BLaER1 treated with 17β-estradiol and CSF1 and Interleukin-3, amounts not matched to agents 10 nM and 100 nM (cell line): ENCODE measurements around the gene NCOA7.
A peak's percentile ranks its signal among the peaks of the same experiment; 100 is the strongest.

Source experiments
- H3K27ac ChIP-seq, 11 experiments: shearing (Covaris generic); formaldehyde crosslinking; 2 replicates each; pipeline ENCODE4 v1.8.1; 2022
- H3K27me3 ChIP-seq, 11 experiments: shearing (Covaris generic); formaldehyde crosslinking; 2 replicates each; pipeline ENCODE4 v1.8.1; 2022
- H3K36me3 ChIP-seq, 11 experiments: shearing (Covaris generic); formaldehyde crosslinking; 2 replicates each; pipeline ENCODE4 v1.8.1; 2022
- H3K4me1 ChIP-seq, 10 experiments: shearing (Covaris generic); formaldehyde crosslinking; 2 replicates each; pipeline ENCODE4 v1.8.1; 2022
- H3K4me2 ChIP-seq, 11 experiments: shearing (Covaris generic); formaldehyde crosslinking; 2 replicates each; pipeline ENCODE4 v1.8.1; 2022
- H3K4me3 ChIP-seq, 10 experiments: shearing (Covaris generic); formaldehyde crosslinking; 2 replicates each; pipeline ENCODE4 v1.8.1; 2022
- H3K9ac ChIP-seq, 11 experiments: shearing (Covaris generic); formaldehyde crosslinking; 2 replicates each; pipeline ENCODE4 v1.8.1; 2022
- H3K9me3 ChIP-seq, 11 experiments: shearing (Covaris generic); formaldehyde crosslinking; replicated peaks in 1 of 11; 2 replicates each; pipeline ENCODE4 v1.8.1; 2022
- H4K20me1 ChIP-seq, 11 experiments: shearing (Covaris generic); formaldehyde crosslinking; 2 replicates each; pipeline ENCODE4 v1.8.1; 2022
- Cebpa-rat ChIP-seq, 11 experiments: shearing (Covaris generic); IDR thresholded peaks; 2 replicates each; pipeline ENCODE4 v1.8.1; 2022

The NCOA7 gene

GRCh38 chr6:125816828-125817280 is 26.1 kb downstream of the NCOA7 start:
- H3K27ac ChIP-seq: no peak overlapping the region
- H3K9me3 ChIP-seq: no peaks in the 10 kb centered on the region; a peak in 1 of 22 replicates
- peaks cover 8 to 44% (median 24%) of the 10 kb centered on the region in 11 experiments; a peak in 20 of 22 replicates for H3K36me3 ChIP-seq
- no peak overlapping the region for H3K4me3 ChIP-seq
- H3K27me3 ChIP-seq: no peaks in the 10 kb centered on the region
- no peak for TF ChIP-seq Cebpa-rat (IDR thresholded peaks at IDR 0.05)
- no peak overlapping the region for H3K9ac ChIP-seq
- H3K4me1 ChIP-seq: peaks cover 11 to 58% (median 28%) of the 10 kb centered on the region in 10 experiments
- peaks cover 0 to 2% (median 0%) of the 10 kb centered on the region in 11 experiments; a peak in 2 of 22 replicates for H4K20me1 ChIP-seq
- no peak overlapping the region for H3K4me2 ChIP-seq

GRCh38 chr6:125818225-125818657 is 27.5 kb downstream of the NCOA7 start:
- no peaks in the 10 kb centered on the region; a peak in 1 of 22 replicates for H3K9me3 ChIP-seq
- H3K4me2 ChIP-seq: no peak overlapping the region
- no peak overlapping the region for H3K4me3 ChIP-seq
- peaks cover 11 to 44% (median 22%) of the 10 kb centered on the region in 10 experiments for H3K4me1 ChIP-seq
- H4K20me1 ChIP-seq: no peaks in the 10 kb centered on the region
- no peak for TF ChIP-seq Cebpa-rat (IDR thresholded peaks at IDR 0.05)
- H3K27ac ChIP-seq: no peak overlapping the region
- H3K9ac ChIP-seq: no peak overlapping the region
- peaks cover 8 to 47% (median 24%) of the 10 kb centered on the region in 11 experiments; a peak in 20 of 22 replicates for H3K36me3 ChIP-seq
- no peaks in the 10 kb centered on the region for H3K27me3 ChIP-seq

GRCh38 chr6:125818772-125819260 is 28.1 kb downstream of the NCOA7 start:
- Histone ChIP-seq H3K27ac (no peak overlapping the region), H3K36me3 (peaks cover 8 to 47% (median 24%) of the 10 kb centered on the region in 11 experiments; a peak in 20 of 22 replicates), H3K9me3 (no peaks in the 10 kb centered on the region; a peak in 1 of 22 replicates), H3K9ac (no peak overlapping the region), H3K4me3 (no peak overlapping the region), H4K20me1 (no peaks in the 10 kb centered on the region), H3K4me1 (peaks cover 11 to 40% (median 22%) of the 10 kb centered on the region in 10 experiments), H3K4me2 (no peak overlapping the region), H3K27me3 (no peaks in the 10 kb centered on the region)
- no peak for TF ChIP-seq Cebpa-rat (IDR thresholded peaks at IDR 0.05)

DNA sequence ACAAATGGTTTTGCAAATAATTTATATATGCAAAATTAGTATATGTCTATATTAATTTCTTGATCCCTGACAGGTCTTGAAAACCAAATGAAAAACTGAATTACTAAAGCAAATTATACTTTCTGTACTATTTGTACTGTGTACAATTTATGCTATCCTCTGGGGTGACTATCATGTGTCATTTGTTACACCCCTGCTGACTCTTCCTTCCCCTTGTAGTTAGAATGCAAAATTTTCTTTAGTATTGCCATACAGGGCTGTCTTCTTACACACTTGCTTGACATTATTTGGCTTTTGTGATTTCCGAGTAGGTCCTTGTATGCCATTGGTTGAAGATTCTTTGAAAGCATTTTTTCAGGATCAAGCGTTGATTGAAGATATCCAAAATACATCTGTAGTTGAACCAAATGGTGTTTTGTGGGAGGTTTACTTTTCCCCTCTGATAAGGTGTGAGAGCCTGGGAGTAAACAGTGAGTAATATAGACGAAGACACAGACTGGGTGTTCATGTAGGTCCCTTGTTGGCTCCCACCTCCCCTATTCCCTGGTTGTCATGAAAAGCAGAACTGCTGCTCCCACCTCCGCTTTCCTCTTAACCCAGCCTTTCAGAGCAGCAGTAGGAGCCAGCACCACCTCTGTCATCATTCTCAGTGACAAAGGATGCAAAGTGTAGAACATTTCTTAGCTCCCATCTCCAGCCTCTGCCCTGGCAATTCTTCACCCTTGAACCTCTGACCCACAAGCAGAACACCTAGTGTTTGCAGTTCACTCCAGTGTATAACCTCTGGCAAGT is 29.0 kb downstream of the NCOA7 start:
- Histone ChIP-seq H4K20me1 (no peaks in the 10 kb centered on the region), H3K4me1 (peaks cover 4 to 32% (median 13%) of the 10 kb centered on the region in 10 experiments; a peak in 19 of 20 replicates), H3K27me3 (no peaks in the 10 kb centered on the region), H3K9ac (no peak overlapping the region), H3K27ac (no peak overlapping the region), H3K4me2 (no peak overlapping the region), H3K4me3 (no peak overlapping the region), H3K36me3 (peaks cover 8 to 47% (median 24%) of the 10 kb centered on the region in 11 experiments; a peak in 20 of 22 replicates), H3K9me3 (no peaks in the 10 kb centered on the region; a peak in 1 of 22 replicates)
- no peak for TF ChIP-seq Cebpa-rat (IDR thresholded peaks at IDR 0.05)

- no peak overlapping the region for H3K4me3 ChIP-seq
- H3K27me3 ChIP-seq: no peaks in the 10 kb centered on the region
- H4K20me1 ChIP-seq: no peaks in the 10 kb centered on the region
- peaks cover 0 to 10% (median 4%) of the 10 kb centered on the region in 10 experiments; a peak in 8 of 20 replicates for H3K4me1 ChIP-seq
- H3K36me3 ChIP-seq: peaks cover 8 to 31% (median 19%) of the 10 kb centered on the region in 11 experiments; a peak in 20 of 22 replicates
- no peak for TF ChIP-seq Cebpa-rat (IDR thresholded peaks at IDR 0.05)
- no peak overlapping the region for H3K9ac ChIP-seq
- H3K27ac ChIP-seq: no peak overlapping the region
- no peaks in the 10 kb centered on the region; a peak in 1 of 22 replicates for H3K9me3 ChIP-seq
- H3K4me2 ChIP-seq: peak overlapping the region in 3 of 11 experiments; percentile 8 to 51 (median 30); a peak in 3 of 22 replicates
Measured at GRCh38 chr6:125821825-125822281, 31.1 kb downstream of the NCOA7 start.

- peaks cover 8 to 26% (median 16%) of the 10 kb centered on the region in 11 experiments; a peak in 19 of 22 replicates for H3K36me3 ChIP-seq
- no peak for TF ChIP-seq Cebpa-rat (IDR thresholded peaks at IDR 0.05)
Measured at GRCh38 chr6:125823180-125823579, 32.4 kb downstream of the NCOA7 start.

GRCh38 chr6:125824946-125825771 is 34.4 kb downstream of the NCOA7 start:
- Histone ChIP-seq H3K4me2 (no peak overlapping the region), H3K4me1 (peaks cover 0 to 19% (median 9%) of the 10 kb centered on the region in 10 experiments; a peak in 13 of 20 replicates), H3K36me3 (peaks cover 8 to 20% (median 12%) of the 10 kb centered on the region in 11 experiments; a peak in 19 of 22 replicates), H3K9ac (no peak overlapping the region), H3K9me3 (no peaks in the 10 kb centered on the region; a peak in 1 of 22 replicates), H4K20me1 (no peaks in the 10 kb centered on the region), H3K27ac (no peak overlapping the region), H3K27me3 (no peaks in the 10 kb centered on the region), H3K4me3 (no peak overlapping the region)
- TF ChIP-seq Cebpa-rat (IDR thresholded peaks at IDR 0.05): no peak

More at GRCh38 chr6:125823180-125823579, 32.4 kb downstream of the NCOA7 start:
- H3K4me3 ChIP-seq: no peak overlapping the region
- H4K20me1 ChIP-seq: no peaks in the 10 kb centered on the region
- no peak overlapping the region for H3K9ac ChIP-seq
- H3K27me3 ChIP-seq: no peaks in the 10 kb centered on the region
- no peak overlapping the region for H3K4me2 ChIP-seq
- H3K4me1 ChIP-seq: peaks cover 0 to 16% (median 7%) of the 10 kb centered on the region in 10 experiments; a peak in 13 of 20 replicates
- H3K27ac ChIP-seq: no peak overlapping the region
- no peaks in the 10 kb centered on the region; a peak in 1 of 22 replicates for H3K9me3 ChIP-seq

GRCh38 chr6:125826695-125827463 is 36.1 kb downstream of the NCOA7 start:
- peaks cover 0 to 7% (median 0%) of the 10 kb centered on the region in 11 experiments; a peak in 3 of 22 replicates for H3K36me3 ChIP-seq
- no peak overlapping the region for H3K27ac ChIP-seq
- peaks cover 0 to 20% (median 9%) of the 10 kb centered on the region in 10 experiments; a peak in 13 of 20 replicates for H3K4me1 ChIP-seq
- H4K20me1 ChIP-seq: no peaks in the 10 kb centered on the region
- no peaks in the 10 kb centered on the region for H3K27me3 ChIP-seq
- H3K4me3 ChIP-seq: no peak overlapping the region
- H3K9ac ChIP-seq: no peak overlapping the region
- TF ChIP-seq Cebpa-rat (IDR thresholded peaks at IDR 0.05): no peak
- no peak overlapping the region; a peak in 1 of 22 replicates for H3K4me2 ChIP-seq
- no peaks in the 10 kb centered on the region for H3K9me3 ChIP-seq
